HG03095 (cell line): ENCODE measurements around the gene IGFBP4.
"Not testable (repeated sequence)": the region's sequence is repeated elsewhere in the genome, so short reads cannot be mapped to it uniquely, and the experiment has no call there.

ENCODE experiments used
- ATAC-seq: cut with Tn5 transposase; IDR thresholded peaks from one replicate; pipeline ENCODE4 v1.9.1; 2021; ENCODE audit warnings: moderate library complexity; ENCODE audit not compliant: unreplicated experiment

IGFBP4 gene

DNA sequence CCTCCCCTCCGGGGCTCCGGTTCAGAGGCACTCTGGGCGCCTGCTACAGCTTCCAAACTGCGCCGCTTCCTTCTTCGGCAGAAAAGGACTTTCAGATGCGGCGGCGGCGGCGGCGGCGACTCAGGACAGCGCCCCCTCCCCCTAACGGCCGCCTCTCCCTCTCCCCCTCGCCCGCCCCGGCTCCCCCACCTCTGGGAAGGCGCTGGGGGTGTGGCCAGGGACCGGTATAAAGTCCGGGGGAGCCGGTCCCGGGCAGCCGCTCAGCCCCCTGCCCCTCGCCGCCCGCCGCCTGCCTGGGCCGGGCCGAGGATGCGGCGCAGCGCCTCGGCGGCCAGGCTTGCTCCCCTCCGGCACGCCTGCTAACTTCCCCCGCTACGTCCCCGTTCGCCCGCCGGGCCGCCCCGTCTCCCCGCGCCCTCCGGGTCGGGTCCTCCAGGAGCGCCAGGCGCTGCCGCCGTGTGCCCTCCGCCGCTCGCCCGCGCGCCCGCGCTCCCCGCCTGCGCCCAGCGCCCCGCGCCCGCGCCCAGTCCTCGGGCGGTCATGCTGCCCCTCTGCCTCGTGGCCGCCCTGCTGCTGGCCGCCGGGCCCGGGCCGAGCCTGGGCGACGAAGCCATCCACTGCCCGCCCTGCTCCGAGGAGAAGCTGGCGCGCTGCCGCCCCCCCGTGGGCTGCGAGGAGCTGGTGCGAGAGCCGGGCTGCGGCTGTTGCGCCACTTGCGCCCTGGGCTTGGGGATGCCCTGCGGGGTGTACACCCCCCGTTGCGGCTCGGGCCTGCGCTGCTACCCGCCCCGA lies at the start of gene IGFBP4:
Gene IGFBP4 (plus strand): TSS at position 255 of the 792 bp plus-strand sequence. CDS start 286 bp downstream, at position 541.
- no peak for ATAC-seq

GRCh38 chr17:40399185-40399584 lies 44.1 kb upstream of the IGFBP4 start:
- ATAC-seq, result no peak

GRCh38 chr17:40402668-40403067 lies 40.6 kb upstream of the IGFBP4 start:
- no peak for ATAC-seq

DNA sequence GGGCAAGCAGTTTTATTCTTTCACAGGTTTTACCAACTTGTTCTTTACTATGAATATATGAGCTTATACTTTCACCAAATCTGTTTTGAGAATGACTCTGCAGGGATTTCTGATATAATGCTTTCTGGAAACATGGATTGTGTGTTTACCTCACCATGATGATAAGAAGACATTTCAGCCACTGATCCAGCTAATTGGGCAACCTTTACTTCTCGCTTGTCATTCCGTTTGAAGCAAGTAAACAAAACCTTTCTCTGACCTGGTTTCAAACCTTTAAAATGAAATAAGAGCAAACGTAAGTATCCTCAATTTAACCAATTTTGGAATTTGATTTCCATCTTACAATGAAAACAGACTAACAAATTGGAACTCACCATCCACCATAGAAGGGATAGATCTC lies 39.2 kb upstream of the IGFBP4 start:
- ATAC-seq, result no peak

DNA sequence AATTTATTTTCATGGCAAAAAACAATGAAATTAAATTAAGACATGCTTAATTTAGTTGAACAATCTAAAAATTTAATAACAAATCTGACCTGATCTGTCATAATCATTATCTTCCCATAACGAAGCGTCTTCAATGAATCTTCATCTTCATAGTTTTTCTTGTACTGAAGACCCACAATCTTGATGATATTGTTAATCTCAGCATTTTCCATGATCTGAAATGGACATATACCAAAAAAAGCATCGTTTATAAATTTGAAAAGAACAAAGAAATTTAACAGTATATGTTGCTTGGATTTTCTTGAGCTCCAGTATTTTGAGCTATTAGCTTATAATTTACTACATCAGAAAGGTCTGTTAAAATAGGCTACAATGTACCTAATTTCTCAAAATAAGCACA lies 35.8 kb upstream of the IGFBP4 start:
- no peak for ATAC-seq

- not testable (repeated sequence) for ATAC-seq
These were observed 33.7 kb upstream of the IGFBP4 start for GRCh38 chr17:40409540-40409939.

DNA sequence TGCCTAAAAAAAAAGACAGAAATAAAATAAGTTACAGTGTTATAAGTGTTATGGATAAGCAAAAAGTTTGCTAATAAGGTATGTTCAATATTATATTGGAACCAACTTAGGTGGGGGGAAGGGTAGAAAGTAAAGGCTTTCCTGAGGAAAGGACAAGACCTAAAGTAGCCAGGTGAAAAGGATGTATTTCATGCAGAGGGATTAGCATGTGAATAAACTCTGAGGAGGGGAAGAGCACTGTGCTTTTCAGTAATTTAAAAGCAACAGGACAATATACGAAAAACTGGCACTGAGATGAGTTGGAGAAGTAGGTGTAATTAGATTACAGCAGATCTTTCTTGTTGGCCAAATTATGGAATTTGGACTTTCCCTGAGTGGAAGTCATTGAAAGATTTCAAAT lies 33.2 kb upstream of the IGFBP4 start:
- ATAC-seq, result no peak

DNA sequence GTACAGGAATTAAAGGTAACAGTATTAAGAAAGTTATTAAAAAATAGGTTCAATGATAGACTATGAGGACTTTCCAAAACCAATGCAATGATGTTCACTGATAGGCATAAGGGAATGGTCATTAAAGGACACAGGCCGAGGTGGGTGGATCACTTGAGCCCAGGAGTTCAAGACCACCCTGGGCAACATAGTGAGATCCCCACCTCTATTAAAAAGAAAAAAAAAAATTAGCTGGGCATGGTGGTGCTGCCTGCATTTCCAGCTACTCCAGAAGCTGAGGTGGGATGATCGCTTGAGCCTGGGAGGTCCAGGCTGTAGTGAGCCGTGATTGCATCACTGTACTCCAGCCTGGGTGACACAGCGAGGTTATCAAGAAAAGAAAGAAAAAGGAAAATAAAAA lies 31.4 kb upstream of the IGFBP4 start:
- no peak for ATAC-seq

DNA sequence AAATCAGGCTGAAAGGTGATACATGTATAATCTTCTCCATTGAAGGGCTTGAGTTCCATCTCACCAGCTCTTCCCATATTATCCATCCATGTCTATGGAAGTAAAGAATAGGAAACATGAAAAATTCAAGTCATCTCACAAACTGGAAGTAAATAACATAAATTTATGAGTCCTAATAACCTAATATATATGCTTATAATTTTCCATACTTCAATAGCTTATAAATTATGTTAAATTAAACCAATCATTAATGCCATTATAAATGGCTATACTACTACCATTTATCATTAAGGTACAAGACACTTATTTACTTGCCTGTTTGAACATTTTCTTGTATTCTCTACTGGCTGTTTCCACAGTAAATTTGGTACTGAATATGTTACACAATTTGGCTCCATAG lies 30.4 kb upstream of the IGFBP4 start:
- ATAC-seq, result no peak

GRCh38 chr17:40414312-40414711 lies 28.9 kb upstream of the IGFBP4 start:
- not testable (repeated sequence) for ATAC-seq

DNA sequence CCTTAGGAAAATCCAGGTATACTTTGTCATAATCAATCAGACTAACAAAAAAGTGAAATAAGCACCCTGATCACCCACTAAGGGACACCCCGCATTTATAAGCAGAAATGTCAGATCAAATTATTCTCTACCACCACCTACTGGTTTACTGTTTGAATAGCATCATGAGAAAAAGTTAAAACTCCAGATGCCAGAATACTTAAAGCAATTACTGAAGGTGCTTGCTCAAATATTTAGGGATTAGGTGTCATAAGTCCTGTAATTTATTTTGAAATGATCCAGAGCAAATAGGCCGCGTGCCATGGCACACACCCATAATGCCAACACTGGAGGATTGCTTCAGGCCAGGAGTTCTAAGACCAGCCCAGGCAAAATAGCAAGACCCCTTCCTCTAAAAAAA lies 27.9 kb upstream of the IGFBP4 start:
- ATAC-seq, result no peak

GRCh38 chr17:40416671-40417070 lies 26.6 kb upstream of the IGFBP4 start:
- ATAC-seq, result no peak

GRCh38 chr17:40417258-40417608 lies 26.0 kb upstream of the IGFBP4 start:
- no peak for ATAC-seq

- peak; percentile 86 for ATAC-seq
These were observed 25.4 kb upstream of the IGFBP4 start, which contains the start of gene TOP2A for GRCh38 chr17:40417609-40418427. Gene TOP2A, minus strand, starts transcription at chr17:40417896. Its CDS starts 105 bp downstream, at chr17:40417791.

DNA sequence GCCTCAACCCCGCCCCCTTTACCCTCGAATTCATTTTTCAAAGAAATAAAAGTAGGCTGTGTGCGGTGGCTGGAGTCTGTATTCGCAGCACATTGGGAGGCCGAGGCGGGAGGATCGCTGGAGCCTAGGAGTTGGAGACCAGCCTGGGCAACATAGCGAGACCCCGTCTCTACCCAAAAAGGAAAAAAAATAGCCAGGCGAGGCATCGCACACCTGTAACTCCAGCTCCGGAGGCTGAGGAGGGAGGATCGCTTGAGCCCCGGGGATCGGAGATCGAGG lies 24.9 kb upstream of the IGFBP4 start:
- no peak for ATAC-seq

DNA sequence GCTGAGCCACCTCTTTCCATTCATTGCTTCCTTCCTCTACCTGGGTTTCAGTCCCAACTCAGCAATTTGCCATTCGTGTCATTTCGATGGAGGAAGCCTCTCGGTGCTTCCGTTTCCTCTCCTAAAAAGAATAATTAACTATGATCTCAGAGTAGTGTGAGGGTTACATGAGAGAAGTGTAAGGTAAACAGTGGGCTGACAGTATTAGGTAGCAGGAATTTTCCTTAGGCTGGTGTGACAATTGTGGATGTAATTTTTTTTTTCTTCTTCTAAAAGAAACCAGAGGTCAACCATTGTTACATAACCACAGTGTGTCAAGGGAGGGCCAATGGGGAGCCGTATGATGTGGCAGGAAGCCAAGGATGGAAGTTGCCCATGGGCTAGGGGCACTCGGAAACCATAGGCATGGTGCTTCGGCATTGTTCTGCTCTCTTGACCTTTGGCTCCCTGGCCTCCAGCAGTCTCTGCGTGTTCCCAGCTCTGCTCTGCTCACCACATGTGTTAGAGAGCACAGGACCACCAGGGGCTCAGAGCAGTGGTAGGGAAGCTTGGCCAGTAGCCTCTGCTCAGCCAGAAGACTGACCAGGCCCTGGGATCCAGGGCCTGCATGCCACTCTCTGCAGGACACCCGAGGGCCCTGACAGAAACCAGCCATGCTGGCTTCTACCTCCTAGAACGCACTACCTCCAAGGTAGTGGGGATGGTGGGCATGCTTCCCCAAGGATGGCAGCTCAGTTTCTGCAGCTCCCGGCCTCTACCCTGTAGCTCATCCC lies 23.5 kb upstream of the IGFBP4 start:
- no peak for ATAC-seq

DNA sequence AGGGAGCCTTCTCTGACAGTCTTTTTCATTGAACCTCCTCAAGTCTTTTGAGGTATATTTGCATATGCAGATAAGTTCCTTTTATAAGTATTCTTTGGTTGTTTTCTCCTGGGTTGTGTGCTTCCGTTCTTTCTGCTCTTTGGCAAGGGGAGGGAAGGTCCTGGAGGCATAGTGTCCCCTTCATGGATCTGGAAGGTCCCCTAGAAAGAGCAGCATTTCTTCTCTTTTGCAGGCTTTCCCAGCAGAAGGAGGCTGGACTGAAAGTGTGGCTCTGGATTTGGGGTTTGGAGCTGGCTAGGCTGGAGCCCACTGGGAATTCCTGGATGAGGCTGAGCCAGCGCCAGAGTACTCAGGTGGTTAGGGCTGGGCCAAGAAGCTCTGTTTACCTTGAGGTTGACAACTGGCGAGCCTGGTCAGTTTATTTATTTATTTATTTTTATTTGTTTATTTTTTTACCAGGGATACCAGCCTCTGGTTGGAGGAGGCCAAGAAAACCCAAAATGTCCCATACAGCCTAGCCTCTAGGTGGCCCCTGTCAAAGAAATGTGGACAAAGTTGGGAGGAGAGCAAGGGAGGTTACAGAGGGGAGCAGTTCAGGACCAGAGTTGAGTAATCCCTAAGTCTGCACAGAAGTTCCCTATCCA lies 20.1 kb upstream of the IGFBP4 start:
- no peak for ATAC-seq

DNA sequence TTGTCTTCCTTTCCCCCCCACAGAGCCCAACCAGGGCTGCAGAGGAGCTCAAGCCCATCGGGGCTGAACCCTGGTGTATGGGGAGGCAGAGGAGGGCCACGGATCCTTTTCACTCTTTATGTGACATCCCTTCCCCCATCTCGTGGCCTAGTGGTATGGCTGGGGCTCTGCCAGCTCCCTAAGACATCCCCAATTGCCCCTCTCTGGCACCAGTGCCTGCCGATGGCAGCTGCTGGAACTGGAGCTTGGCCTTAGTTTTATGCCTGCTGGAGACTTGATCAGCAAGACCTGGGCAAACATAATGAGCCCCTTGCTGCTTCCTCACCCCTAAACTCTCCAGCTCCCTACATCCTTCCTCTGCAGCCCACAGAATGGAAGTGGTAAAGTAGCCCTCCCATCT lies 17.5 kb upstream of the IGFBP4 start:
- ATAC-seq, result no peak

DNA sequence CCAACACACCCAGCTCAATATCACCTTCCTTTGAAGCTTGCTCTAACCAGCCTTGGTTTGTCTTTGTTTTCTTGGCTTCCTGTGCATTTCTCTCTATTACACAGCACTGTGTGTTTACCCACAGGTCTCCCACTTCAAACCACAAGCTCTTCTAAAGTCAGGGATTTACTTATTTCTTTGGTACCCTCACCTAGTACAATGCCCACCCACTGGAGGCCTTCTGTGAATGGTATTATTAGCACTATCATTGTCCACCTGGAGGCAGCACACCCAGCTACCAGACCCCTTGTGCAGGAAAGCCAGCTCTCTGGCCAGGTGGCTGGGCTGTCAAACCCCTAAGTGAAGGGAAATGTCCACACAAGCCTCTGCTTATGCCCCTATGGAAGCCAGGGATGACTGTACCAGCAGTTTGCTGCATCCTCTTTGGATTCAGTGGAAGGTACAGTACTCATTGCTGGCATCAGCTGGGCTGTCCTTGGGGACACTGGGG lies 16.2 kb upstream of the IGFBP4 start:
- ATAC-seq, result no peak

GRCh38 chr17:40430272-40431230 lies 12.7 kb upstream of the IGFBP4 start:
- ATAC-seq, result no peak
